H7 (cell line): Measurements from ENCODE around the gene TRMT44. TPM values are rescaled to one million over a fixed set of nuclear protein-coding genes. Genes with fewer than 3 reads are reported as not detected.

Experiments
- DNase-seq: peaks from one replicate; pipeline ENCODE4 v3.0.0; 2012
- H3K27me3 ChIP-seq: 2 replicates; pipeline ENCODE4 v1.6.0; 2011; ENCODE audit warnings: mild to moderate bottlenecking, low read length; ENCODE audit not compliant: control insufficient read depth, insufficient read depth
- H3K36me3 ChIP-seq: replicated peaks from 2 replicates; pipeline ENCODE4 v1.5.1; 2011; ENCODE audit warnings: low read length; ENCODE audit not compliant: control insufficient read depth, insufficient read depth
- H3K4me3 ChIP-seq: 2 replicates; pipeline ENCODE4 v1.5.1; 2011; ENCODE audit warnings: low read depth, mild to moderate bottlenecking, control low read depth, low read length, moderate library complexity; ENCODE audit not compliant: insufficient read depth
- total RNA-seq: library from RNA; depleted of rRNA; stranded (reverse); fragments of >200 nt; shearing (Covaris generic); gene quantifications from 2 replicates; pipeline ENCODE4 v1.2.3, GENCODE V29; 2014

Gene TRMT44
- total RNA-seq, 1 experiment from 2014 or later, result 42.2 TPM

- peak overlapping the region; percentile 4; the same call in 1 of the 2 replicates for H3K4me3 ChIP-seq
- DNase-seq, result peak; percentile 68
- no peaks in the 10 kb centered on the region for H3K36me3 ChIP-seq
- no peaks in the 10 kb centered on the region for H3K27me3 ChIP-seq
Measured at GRCh38 chr4:8437281-8437680, 3.3 kb upstream of the TRMT44 start.

- Histone ChIP-seq H3K36me3 (no peaks in the 10 kb centered on the region), H3K4me3 (no peak overlapping the region), H3K27me3 (no peaks in the 10 kb centered on the region)
- no peak for DNase-seq
Measured at GRCh38 chr4:8438743-8439142, 1.8 kb upstream of the TRMT44 start.

GRCh38 chr4:8439168-8439567 is 1.4 kb upstream of the TRMT44 start:
- no peaks in the 10 kb centered on the region for H3K27me3 ChIP-seq
- H3K4me3 ChIP-seq, result no peak overlapping the region
- no peak for DNase-seq
- no peaks in the 10 kb centered on the region for H3K36me3 ChIP-seq

- H3K4me3 ChIP-seq, result peak overlapping the region; percentile 90
- DNase-seq, result no peak
- H3K36me3 ChIP-seq, result no peaks in the 10 kb centered on the region
- H3K27me3 ChIP-seq, result no peaks in the 10 kb centered on the region
Measured at GRCh38 chr4:8439914-8440491, 574 bp upstream of the TRMT44 start.

GRCh38 chr4:8441499-8442091 is 1.0 kb downstream of the TRMT44 start:
- H3K27me3 ChIP-seq, result no peaks in the 10 kb centered on the region
- H3K36me3 ChIP-seq, result no peaks in the 10 kb centered on the region
- H3K4me3 ChIP-seq, result peak overlapping the region; percentile 90
- DNase-seq, result no peak

GRCh38 chr4:8442596-8443358 is 2.2 kb downstream of the TRMT44 start:
- no peaks in the 10 kb centered on the region for H3K27me3 ChIP-seq
- DNase-seq, result no peak
- H3K36me3 ChIP-seq, result peaks cover 1% of the 10 kb centered on the region
- no peak overlapping the region for H3K4me3 ChIP-seq

- Histone ChIP-seq H3K4me3 (no peak overlapping the region), H3K36me3 (peaks cover 1% of the 10 kb centered on the region)
Measured at GRCh38 chr4:8443801-8444200, 3.2 kb downstream of the TRMT44 start.

GRCh38 chr4:8446122-8446521 is 5.5 kb downstream of the TRMT44 start:
- DNase-seq, result no peak
- peaks cover 1% of the 10 kb centered on the region for H3K36me3 ChIP-seq
- H3K4me3 ChIP-seq, result no peak overlapping the region
- H3K27me3 ChIP-seq, result no peaks in the 10 kb centered on the region

More at GRCh38 chr4:8443801-8444200, 3.2 kb downstream of the TRMT44 start:
- no peaks in the 10 kb centered on the region for H3K27me3 ChIP-seq
- no peak for DNase-seq

GRCh38 chr4:8451440-8452182 is 11.0 kb downstream of the TRMT44 start:
- Histone ChIP-seq H3K4me3 (no peak overlapping the region), H3K27me3 (no peaks in the 10 kb centered on the region), H3K36me3 (peaks cover 23% of the 10 kb centered on the region)
- no peak for DNase-seq

- no peak overlapping the region for H3K4me3 ChIP-seq
- H3K36me3 ChIP-seq, result peaks cover 26% of the 10 kb centered on the region
- no peak for DNase-seq
- no peaks in the 10 kb centered on the region for H3K27me3 ChIP-seq
Measured at GRCh38 chr4:8453957-8454356, 13.4 kb downstream of the TRMT44 start.

GRCh38 chr4:8457646-8458252 is 17.2 kb downstream of the TRMT44 start:
- Histone ChIP-seq H3K4me3 (no peak overlapping the region), H3K36me3 (peaks cover 20% of the 10 kb centered on the region)
- no peak for DNase-seq

GRCh38 chr4:8459867-8460445 is 19.4 kb downstream of the TRMT44 start:
- Histone ChIP-seq H3K36me3 (peaks cover 14% of the 10 kb centered on the region), H3K4me3 (no peak overlapping the region), H3K27me3 (no peaks in the 10 kb centered on the region)
- DNase-seq, result no peak

More at GRCh38 chr4:8457646-8458252, 17.2 kb downstream of the TRMT44 start:
- H3K27me3 ChIP-seq, result no peaks in the 10 kb centered on the region

GRCh38 chr4:8461086-8461485 is 20.5 kb downstream of the TRMT44 start:
- Histone ChIP-seq H3K36me3 (peaks cover 16% of the 10 kb centered on the region), H3K27me3 (no peaks in the 10 kb centered on the region), H3K4me3 (no peak overlapping the region)
- DNase-seq, result no peak

- Histone ChIP-seq H3K36me3 (peaks cover 16% of the 10 kb centered on the region), H3K27me3 (no peaks in the 10 kb centered on the region), H3K4me3 (no peak overlapping the region)
- DNase-seq, result no peak
Measured at GRCh38 chr4:8461616-8462015, 21.0 kb downstream of the TRMT44 start.
